ENCODE data around the gene KLHL22.

DNA sequence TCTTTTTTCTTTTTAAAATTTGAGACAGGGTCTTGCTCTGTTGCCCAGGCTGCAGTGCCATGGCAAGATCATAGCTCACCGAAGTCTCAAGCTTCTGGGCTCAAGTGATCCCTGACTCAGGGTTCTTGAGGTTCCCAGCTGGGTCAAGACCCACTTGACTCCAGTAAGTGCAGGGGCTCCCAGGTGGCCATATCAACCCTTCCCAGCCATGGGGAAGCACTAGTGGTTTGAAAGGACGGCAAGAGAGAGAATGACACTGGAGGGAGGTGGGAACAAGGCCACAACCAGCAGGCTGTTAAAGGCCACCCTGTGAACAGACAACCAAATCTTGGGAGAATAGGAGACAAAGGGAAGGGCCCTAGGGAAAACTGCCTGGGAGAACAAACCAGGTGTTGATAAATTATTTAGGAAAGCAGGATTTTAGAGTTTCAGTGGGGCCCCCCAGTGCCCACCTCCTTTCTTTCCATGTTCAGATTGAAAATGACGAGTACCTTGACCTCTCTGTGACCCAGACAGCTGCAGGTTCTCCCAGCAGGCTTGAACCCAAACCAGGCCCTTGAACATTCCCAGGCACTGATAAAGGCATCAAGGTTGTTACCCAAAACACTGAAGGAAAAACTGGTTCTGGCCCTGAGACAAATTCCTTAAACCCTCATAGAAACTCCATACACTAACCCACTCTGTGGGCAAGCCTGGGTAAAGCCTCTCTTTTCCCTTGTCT lies 28.8 kb downstream of the KLHL22 start:
- TF ChIP-seq POLR2A (IDR thresholded peaks at IDR 0.05; ENCODE audit: low read depth, low read length) (no peak), TAF1 (IDR thresholded peaks at IDR 0.05; ENCODE audit: low read depth, low read length) (no peak)
